Medulla oblongata (tissue), 1 donor: ENCODE results near the gene GCLC.
A peak's percentile ranks its signal among the peaks of the same experiment; 100 is the strongest.
"Not testable (repeated sequence)": the region's sequence is repeated elsewhere in the genome, so short reads cannot be mapped to it uniquely, and the experiment has no call there.

Experiments used
- DNase-seq: peaks from one replicate; pipeline ENCODE4 v3.0.0-alpha.2; 2015; ENCODE audit errors: extremely low spot score

GCLC gene

GRCh38 chr6:53564401-53565065, 19.6 kb upstream of the GCLC start:
- no peak for DNase-seq

- DNase-seq, result no peak
These were observed 12.2 kb upstream of the GCLC start for GRCh38 chr6:53556986-53557715.

GRCh38 chr6:53553600-53553999, 8.7 kb upstream of the GCLC start:
- DNase-seq, result not testable (repeated sequence)

GRCh38 chr6:53551681-53552080, 6.8 kb upstream of the GCLC start:
- DNase-seq, result not testable (repeated sequence)

GRCh38 chr6:53547811-53548496, 3.1 kb upstream of the GCLC start:
- DNase-seq, result peak; percentile 97

GRCh38 chr6:53547166-53547810, 2.4 kb upstream of the GCLC start:
- DNase-seq, result no peak

- DNase-seq, result no peak
These were observed 1.4 kb upstream of the GCLC start for GRCh38 chr6:53546281-53546680.

GRCh38 chr6:53544217-53544469, 758 bp downstream of the GCLC start:
- no peak for DNase-seq

GRCh38 chr6:53543359-53544216, 1.3 kb downstream of the GCLC start:
- DNase-seq, result peak; percentile 36

GRCh38 chr6:53541900-53542299, 3.0 kb downstream of the GCLC start:
- DNase-seq, result no peak

- no peak for DNase-seq
These were observed 4.7 kb downstream of the GCLC start for GRCh38 chr6:53540129-53540692.

- DNase-seq, result no peak
These were observed 5.3 kb downstream of the GCLC start for GRCh38 chr6:53539561-53539960.

GRCh38 chr6:53536561-53536960, 8.3 kb downstream of the GCLC start:
- DNase-seq, result no peak

GRCh38 chr6:53532942-53533341, 12.0 kb downstream of the GCLC start:
- no peak for DNase-seq

- no peak for DNase-seq
These were observed 12.7 kb downstream of the GCLC start for GRCh38 chr6:53532061-53532797.

- DNase-seq, result no peak
These were observed 14.0 kb downstream of the GCLC start for GRCh38 chr6:53530780-53531386.

GRCh38 chr6:53530346-53530745, 14.6 kb downstream of the GCLC start:
- DNase-seq, result no peak

- DNase-seq, result no peak
These were observed 15.4 kb downstream of the GCLC start for GRCh38 chr6:53529324-53530036.

- no peak for DNase-seq
These were observed 16.8 kb downstream of the GCLC start for GRCh38 chr6:53528107-53528506.
